NCI-H2081 (cell line): Measurements from ENCODE around the gene VILL.

Source experiments
- DNase-seq, 2 experiments: peaks; one replicate each; lab custom pipeline; 2025; lab: John Stamatoyannopoulos, UW

Gene VILL

DNA sequence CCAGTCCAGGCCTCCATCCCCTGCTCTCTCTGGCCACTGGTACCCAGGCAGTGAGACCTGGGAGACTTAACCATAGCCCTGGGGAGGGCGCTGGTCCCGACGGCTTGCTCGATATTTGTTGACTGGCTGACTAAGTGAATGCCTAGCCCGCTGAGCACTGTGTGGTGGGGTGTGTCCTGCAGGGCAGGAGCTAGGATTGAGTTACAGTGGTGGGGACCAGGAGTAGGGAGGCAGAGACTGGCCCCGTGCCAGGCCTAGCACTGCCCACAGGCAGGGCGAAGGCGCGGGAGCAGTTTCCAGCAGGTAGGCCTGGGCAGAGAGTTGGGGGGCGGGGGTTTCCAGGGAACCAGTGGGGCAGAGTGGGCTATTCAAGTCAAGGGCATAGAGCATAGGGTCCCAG, at the start of gene VILL:
Gene VILL (plus strand): TSS at position 260 of the 400 bp plus-strand sequence. CDS start 2,887 bp downstream, outside the sequence.
- no peak for DNase-seq

GRCh38 chr3:37941608-37942508, 48.7 kb upstream of the VILL start:
- no peak for DNase-seq

DNA sequence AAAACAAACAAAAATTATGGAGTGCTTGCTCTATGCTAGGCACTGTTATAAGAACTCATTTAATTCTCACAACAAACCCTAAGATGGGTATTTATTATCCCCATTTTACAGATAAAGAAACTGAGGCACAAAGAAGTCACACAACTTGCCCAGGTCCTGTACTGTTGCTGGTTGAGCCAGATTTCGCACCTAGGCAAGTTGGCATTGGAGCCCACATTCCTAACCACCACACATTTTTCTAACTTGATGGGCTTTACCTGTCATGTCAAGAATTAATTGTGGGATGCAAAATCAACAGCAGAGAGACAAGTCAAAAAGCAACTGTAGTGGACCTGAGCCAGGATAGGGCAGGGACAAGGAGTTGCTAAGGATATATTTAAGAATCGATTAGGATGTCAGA, 47.9 kb upstream of the VILL start:
- no peak for DNase-seq

GRCh38 chr3:37943126-37943525, 47.5 kb upstream of the VILL start:
- DNase-seq: no peak

DNA sequence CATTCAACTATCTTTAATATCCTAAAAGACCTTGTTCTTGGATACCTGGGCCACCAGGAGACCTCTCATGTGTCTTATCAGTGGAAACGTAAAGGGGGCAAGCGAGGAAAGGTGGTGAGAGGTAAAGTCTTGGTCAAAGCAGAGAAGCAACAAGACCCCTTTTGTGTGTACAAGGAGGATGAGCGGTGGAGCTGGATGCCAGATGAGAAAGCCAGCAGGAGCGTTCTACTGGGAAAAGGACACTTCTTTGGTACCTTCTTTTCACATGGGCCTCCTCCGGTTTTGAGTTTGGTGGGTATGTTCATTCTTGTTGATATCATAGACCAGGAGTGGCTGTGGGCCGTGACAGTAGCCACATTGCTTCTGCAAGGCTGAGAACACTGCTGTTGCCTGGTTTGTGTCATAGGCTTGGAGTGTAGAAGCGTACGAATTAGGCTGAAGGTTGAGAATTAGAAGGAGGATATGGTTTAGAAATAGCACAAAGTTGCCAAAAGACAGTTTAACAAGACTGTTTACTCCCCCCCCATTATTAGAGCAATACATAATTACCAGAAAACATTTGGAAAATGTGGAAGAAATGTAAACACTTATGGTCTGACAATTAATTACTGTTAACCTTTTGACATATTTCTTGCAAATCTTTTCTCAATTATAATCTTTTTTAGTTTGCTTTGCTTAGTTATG, 46.8 kb upstream of the VILL start:
- DNase-seq: no peak

GRCh38 chr3:37944391-37944842, 46.2 kb upstream of the VILL start:
- no peak for DNase-seq

GRCh38 chr3:37945156-37945806, 45.3 kb upstream of the VILL start:
- no peak for DNase-seq

GRCh38 chr3:37945807-37946530, 44.6 kb upstream of the VILL start:
- DNase-seq: no peak

DNA sequence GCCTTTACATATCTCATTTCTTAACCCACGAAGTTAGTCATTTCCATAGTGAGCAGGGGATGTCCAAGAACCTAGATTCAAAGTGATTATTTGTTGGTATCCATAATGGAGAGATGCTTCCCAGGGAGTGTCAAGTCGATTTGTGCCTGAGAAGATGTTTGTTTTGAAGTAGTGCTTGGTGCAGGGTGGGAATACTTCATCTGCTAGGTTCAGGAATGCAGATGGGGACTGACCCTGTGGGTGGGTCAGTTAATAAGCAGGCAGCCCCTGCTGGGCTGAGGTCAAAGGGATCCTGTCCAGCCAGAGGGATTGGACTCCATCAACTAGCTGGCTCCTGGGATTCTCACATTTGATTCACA, 44.1 kb upstream of the VILL start:
- DNase-seq: no peak

DNA sequence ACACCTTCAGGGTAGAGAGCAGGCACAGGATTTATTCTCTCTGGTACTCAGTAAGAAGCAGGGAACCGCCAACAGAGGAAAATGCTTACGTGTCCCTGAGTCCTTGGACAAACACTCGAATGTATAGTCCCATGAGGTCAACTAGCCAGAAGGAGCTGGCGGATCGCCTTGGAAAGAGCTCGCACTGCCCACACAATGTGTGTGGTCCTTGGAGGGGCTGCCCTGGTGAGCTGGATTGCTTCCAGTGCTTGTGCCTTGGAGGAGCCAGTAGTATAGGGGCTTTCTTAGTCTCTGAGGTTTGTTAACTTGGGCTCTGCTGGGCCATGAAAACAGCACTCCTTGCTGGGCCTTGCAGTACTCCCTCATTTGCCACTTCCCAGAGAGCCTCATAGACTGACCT, 40.7 kb upstream of the VILL start:
- no peak for DNase-seq

- DNase-seq: no peak
These were observed 38.0 kb upstream of the VILL start for GRCh38 chr3:37952564-37952963.

DNA sequence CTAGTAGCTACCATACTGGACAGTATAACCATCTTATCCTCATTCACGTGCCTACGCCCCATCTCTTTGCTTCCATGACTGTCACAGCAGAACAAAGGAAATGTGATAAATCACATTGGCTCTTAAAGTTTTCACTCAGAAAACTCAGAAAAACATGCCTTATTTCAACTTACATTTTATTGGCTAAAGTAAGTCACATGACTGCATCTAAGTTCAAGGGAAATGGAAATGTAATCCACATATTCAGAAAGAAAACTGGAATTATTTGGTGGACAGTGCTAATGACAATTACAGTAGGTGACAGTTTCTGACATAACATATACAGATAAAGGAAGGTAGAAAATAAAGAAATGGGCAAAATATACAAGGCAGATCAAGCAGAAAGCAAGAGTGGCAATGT, 37.4 kb upstream of the VILL start:
- DNase-seq: no peak

- DNase-seq: no peak
These were observed 36.7 kb upstream of the VILL start for GRCh38 chr3:37953707-37954394.

DNA sequence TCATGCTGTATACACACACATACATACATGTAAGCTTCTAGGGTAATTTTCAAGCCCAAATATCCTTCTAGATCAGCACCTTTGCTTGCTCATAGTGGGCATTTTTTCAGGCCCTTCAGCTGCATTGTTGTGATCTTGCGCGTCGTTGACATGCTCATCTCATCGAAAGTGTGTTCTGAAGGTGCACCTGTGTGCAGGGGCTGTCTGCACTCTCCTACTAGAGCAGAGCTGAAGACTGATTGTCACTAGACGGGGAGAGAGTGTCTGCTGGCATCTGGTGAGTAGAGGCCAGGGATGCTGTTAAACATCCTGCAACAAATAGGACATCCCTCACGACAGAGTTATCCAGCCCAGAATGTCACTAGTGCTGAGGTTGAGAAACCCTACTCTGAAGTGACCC, 35.7 kb upstream of the VILL start:
- no peak for DNase-seq

- no peak for DNase-seq
These were observed 34.5 kb upstream of the VILL start for GRCh38 chr3:37955918-37956707.

DNA sequence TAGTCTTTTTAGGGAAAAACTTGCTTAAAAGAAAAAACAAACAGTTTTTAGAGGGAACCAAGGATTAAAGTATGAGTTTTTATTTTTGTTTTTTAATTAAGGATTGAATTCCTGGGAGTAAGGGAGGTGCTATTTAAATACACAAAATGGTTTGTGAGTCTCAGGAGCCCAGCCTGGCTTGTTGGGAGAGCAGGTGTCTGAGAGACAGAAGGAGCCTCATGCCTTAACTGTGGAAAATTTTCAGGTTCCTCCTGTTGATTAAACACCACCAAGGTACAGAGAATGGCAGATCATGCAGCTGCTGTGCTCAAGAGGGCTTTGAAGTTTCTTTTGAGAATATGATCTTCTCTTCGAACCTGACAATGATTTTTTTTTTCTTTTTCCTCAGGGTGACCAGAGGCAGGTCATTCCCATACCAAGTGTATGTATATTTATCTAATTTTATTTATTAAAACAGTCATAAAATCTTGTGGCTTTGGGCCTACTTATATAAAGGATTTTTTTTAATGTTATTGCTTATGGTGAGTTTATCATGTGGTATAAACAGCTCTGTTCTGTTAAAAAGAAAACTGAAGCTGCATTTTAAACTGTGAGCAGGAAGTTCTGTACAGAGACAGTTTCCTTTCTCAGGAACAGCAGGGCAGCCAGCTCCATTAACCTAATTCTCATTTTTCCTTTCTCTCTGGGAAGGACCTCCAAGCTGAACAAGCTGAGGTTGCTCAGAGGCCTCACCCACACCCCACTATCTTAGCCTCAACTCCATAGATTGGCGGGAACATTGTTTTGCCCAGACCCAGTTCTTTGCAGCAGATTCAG, 33.7 kb upstream of the VILL start:
- no peak for DNase-seq

DNA sequence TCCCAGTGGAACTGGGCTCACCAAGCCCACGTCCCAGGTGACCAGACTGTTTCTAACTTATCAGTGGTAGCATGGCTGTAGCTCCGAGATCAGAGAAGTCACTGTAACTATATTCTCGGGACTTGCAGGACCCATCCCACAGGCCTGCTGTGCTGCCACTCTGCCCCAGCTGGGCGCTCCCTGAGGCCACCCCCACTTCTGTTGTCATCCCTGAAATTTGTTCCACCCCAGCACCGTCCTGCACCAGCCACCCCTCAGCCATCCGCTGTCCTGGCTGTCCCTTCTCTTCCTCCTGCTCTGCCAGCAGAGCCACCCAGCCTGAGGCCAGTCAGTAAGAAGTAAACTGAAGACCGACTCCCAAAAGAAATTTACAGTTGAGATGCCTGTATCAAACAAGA, 33.0 kb upstream of the VILL start:
- DNase-seq: no peak

DNA sequence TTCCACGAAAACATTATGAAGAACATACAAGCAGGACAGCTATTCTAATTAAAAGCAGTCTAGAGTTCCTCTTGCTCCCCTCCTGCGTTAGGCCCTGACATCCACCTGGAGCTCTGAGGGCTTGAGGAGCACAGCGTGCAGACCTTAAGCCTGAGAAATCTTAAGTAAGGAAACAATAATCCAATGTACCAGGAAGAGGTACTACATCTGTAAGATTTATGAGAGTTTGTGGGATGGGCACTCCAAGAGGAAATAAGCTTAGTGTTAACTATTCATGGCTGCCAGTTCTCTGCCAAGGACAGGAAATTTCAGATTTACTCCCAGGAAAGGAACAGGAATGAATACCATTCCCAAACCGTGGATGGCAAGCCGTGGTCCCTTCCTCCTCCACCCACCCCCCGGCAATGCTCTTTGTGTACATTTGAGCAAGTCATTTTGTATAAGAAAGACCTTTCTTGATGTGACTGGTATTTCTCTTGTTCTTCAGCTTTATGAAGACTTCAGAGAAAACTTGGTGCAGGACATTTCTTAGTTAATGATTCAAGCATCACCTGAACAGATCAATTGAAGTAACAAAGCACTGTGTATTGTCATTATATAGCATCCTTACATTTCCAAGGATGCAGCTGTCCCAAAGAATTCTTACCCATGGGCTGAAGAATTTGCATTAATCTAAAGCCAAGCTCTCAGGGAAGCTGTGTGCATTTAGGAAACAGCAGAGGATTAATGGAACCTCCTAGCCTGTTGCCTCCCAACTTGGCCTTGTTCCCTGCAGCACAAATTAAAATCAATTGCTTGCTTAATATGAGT, 28.8 kb upstream of the VILL start:
- DNase-seq: no peak

DNA sequence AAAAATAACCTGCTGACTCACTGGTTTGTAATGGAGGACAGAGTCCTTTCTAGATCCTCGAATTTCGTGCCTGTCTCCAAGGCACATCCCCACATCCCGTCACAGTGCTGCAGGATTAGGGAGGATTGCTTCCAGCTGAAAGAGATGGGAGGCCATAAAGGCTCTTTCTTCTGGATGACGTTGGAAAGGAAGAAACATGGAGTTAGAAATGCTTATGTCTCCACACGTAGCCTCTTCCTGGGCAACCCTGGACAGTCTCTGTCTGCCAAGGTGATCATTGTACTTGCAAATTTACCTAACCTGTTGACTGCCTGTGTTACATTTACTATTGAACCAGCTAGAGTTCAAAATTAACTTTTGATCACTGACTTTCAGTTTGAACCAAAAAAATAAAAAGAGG, 27.6 kb upstream of the VILL start:
- DNase-seq: no peak
